DMS53 (cell line): ENCODE data around the gene CERS2.

Experiments used
- DNase-seq: peaks from one replicate; lab custom pipeline; 2025; lab: John Stamatoyannopoulos, UW

Gene CERS2, protein sequence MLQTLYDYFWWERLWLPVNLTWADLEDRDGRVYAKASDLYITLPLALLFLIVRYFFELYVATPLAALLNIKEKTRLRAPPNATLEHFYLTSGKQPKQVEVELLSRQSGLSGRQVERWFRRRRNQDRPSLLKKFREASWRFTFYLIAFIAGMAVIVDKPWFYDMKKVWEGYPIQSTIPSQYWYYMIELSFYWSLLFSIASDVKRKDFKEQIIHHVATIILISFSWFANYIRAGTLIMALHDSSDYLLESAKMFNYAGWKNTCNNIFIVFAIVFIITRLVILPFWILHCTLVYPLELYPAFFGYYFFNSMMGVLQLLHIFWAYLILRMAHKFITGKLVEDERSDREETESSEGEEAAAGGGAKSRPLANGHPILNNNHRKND

DNA sequence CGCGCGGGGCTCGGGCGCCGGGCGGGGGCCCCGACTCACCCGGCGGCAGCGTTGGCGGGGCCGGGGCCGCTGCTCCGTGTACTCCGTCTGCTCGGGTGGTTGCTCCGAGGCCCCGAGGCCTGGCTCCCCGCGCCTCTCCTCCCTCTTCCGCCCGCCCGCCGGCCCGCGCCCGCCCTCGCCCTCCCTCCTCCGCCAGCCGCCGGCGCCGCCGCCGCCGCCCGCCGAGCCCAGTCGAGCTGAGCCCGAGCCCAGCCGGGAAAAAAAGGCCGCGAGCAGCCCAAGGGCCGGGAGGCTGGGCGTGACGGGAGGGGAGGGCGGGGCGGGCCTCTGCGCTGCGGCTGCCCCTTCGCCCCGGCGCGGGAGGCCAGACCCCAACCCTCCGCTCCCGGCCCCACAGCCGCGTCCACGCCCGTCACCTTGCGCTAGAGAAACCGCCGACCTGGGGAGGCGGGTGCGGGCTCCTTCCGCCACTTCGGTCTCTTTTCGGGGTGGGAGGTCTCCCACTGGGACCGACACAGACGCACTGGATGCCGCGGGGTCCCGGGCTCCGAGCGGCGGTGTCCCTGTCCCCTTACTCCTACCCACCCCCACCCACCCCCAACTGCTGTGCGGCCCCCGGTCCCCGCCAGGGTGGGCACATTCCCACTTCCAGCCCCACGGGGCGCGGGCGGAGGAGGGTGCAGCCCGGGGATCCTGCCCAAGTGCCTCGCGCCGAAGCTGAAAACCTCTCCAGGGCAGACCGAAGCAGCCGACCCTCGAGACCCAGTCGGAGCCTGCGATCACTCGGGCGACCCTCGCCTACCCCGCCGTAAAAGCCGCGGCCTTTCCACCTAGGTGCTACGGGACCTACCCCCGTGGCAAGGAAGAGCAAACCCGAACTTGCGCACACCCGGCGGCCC lies at the start of gene CERS2:
TSS of gene CERS2 (minus strand) at position 256 of the 899 bp plus-strand sequence. CDS start 5,745 bp downstream, outside the sequence.
- peak; percentile 93 for DNase-seq

DNA sequence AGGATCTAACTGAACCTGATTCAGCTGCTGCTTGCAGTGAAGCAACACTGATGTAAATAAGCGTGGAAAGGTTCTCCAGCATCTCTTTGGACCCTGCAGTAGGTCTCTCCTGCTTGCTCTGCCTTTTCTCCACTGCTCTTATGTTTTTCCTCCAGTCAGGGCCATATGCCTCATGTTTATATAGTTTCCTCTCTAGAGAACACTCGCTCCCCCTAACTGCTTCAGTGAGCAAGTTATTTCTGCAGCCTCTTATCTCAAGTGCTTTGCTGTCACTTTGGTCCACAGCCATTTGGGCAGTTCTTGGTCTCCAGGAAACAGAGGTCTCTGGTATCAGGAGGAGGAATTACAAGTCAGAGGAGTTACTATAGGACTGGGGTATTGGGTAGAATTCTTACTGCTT lies 38.9 kb upstream of the CERS2 start:
- DNase-seq: peak; percentile 38

DNA sequence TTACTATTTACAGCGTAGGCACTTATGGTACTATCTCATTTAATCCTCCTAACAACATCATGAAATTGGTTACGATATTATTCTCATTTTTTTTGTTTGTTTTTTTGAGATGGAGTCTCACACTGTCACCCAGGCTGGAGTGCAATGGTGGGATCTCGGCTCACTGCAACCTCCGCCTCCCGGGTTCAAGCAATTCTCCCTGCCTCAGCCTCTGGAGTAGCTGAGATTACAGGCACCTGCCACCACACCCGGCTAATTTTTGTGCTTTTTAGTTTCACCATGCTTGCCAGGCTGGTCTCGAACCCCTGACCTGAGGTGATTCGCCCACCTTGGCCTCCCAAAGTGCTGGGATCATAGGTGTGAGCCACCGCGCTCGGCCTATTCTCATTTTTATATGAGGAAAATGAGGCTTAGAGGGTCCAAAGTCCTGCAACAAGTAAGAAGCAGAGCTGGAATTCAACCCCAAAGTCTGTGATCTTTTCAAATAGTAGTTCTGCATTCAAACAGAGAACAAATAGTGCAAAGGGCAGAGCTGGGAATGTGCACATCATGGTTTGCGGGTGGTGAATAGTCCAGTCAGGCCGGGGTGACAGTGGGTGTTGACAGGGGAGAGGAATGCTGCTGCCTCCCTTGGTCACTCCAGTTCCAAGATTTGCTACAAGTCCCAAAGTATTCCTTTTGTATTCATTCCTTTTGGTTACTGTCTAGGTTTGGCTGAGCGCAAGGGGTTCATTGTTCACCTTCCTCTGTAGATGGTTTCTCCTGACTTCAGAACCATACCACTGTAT lies 38.2 kb upstream of the CERS2 start:
- no peak for DNase-seq

DNA sequence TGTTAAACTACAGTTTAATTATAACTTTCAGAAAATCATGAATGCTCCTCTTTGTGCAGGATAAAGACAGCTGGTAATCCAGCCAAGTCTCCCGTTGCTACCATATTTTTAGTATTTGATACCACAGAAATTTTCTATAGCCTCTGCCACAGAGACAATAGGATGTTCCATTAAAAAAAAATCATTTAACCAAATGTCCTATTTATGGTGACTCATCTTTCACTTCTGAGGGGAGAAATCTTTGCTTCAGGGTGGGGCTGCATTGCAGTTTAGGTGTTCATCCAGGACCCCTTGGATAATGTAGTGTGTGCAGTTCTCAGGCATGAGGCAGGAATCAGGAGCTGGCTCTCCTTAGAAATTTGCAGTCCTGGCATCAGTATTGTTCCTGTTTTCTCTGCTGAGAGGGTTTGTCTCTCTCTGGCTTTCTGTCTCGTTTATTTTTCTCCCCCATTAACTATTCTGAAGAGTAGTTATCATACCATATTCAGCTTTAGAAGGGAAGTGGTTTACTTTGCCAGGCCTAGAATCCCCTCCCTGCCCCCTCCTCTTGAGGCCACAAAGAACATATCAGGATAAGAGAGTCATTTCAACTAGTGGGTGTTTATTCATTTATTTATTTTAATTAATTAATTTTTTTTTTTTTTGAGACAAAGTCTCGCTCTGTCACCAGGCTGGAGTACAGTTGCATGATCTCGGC lies 36.7 kb upstream of the CERS2 start:
- DNase-seq: no peak

DNA sequence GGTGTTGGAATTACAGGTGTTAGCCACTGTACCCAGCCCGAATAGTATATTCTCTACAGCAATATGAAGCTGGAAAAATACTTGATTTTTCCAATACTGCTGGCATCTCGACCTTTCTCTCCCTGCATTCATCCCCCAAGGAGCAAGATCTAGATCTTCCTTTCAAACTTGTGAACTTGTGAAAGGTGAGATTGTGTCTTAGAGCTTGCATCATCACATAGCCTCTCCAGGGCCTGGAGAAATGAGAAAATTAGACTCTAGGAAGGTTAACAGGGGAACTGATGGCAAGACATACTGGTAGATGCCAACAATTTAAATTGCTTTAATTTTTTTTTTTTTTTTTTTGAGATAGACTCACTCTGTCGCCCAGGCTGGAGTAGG lies 35.7 kb upstream of the CERS2 start:
- DNase-seq: no peak

DNA sequence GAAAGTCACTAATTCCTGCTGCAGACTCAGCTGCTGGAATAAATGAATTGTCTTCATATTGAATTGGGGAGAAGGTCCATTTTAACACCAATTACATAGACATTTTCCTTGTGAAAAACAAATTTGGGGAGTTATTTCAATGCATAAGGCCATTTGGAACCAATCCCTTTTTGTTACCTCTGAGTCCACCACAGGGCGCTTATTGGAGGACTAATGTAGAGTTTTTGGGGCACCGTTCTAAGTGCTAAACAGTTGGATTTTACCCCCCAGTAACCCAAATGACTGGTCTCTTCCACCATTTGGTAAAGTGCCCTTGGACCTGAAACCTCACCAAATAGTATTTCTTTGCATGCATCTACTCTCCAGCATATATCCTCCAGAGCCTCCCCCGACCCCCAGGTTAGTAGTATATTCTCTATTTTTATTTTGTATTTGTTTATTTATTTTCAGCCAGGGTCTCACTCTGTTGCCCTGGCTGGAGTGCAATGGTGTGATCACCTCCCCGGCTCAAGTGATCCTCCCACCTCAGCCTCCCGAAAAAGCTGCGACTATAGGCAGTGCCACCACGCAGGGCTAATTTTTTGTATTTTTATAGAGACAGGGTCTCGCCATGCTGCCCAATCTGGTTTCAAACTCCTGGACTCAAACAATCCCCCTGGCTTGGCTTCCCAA lies 35.2 kb upstream of the CERS2 start:
- DNase-seq: no peak

DNA sequence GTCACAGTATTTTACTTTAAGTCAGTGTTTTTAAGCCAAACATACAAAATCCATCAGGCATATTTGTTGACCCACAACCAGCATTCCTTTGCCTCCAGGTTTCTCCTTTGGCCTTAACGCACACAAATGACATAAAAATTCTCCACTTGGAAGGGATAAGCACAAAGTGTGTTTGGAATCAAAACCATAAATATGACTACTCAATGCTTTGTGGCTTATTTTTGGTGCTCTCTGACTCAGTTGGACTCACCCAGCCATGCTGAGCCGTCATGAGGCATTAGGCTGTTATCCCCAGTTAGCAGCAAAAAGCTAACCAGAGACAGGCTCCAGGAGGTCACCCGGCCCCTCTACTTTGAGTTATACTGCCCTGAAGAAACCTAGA lies 34.6 kb upstream of the CERS2 start:
- DNase-seq: no peak

DNA sequence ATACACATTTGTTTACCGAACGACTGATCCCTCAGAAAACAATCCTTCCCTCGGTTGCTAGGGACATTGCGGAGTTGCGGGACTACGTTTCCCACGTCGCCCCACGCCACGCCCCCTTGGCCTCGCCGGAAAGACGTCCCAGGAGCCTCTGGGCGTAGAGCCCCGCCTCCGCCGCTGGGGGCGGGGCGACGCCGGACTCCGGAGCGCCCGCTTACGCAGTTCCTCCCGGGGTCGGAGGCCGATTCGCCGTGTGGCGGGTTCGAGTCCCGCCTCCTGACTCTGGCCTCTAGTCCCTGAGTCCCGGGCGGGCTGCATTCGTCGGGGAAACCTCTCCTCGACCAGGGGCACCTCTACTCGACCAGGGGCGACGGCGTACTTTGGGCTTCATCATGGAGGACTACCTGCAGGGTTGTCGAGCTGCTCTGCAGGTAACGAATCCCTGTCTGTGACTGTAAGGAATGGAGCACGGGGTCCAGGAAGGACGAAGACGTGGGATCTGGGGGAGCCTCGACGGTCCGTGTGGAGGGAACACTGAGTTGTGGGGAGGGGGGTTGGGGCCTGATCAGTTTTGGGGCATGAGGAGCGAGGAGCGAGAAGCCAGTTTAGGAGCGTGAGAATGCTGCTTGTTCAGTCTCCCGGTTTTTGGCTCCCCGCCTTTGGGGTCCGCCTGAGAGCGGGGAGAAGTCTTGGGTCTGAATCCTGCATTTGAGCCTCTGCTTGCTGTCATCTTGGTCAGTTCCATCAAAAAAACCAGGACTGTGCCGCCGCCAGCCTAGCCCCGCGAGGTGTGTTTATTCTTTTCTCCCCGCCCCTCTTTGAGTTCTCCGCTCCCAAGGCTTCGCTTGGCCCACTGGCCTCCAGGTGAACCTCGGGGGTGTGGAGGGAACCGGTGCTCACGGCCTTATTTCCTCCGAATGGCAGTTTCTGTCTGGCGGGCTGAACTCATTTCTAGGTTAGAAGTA lies 33.9 kb upstream of the CERS2 start, which contains the start of gene PRUNE1:
TSS of gene PRUNE1 (plus strand) at position 206 of the 962 bp plus-strand sequence. CDS start at position 390, 184 bp downstream.
- peak; percentile 99 for DNase-seq

DNA sequence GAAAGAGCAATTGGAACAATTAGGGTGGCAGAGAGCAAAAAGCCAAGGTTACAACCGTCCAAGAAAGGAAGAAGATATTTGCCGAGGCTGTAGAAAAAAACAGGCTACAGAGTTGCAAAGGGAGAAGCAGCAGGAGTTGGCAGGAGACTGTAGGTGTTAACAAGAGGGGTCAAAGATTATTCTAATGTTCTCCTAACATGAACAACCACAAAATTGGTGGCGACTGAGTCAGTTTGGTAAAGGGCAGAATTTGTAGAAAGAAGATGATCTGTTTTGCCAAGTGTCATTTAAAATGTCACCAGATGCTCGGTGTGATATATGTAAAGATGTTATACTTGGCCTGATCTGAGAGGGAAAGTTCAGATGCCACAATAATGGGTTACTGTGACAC lies 33.2 kb upstream of the CERS2 start:
- DNase-seq: no peak

DNA sequence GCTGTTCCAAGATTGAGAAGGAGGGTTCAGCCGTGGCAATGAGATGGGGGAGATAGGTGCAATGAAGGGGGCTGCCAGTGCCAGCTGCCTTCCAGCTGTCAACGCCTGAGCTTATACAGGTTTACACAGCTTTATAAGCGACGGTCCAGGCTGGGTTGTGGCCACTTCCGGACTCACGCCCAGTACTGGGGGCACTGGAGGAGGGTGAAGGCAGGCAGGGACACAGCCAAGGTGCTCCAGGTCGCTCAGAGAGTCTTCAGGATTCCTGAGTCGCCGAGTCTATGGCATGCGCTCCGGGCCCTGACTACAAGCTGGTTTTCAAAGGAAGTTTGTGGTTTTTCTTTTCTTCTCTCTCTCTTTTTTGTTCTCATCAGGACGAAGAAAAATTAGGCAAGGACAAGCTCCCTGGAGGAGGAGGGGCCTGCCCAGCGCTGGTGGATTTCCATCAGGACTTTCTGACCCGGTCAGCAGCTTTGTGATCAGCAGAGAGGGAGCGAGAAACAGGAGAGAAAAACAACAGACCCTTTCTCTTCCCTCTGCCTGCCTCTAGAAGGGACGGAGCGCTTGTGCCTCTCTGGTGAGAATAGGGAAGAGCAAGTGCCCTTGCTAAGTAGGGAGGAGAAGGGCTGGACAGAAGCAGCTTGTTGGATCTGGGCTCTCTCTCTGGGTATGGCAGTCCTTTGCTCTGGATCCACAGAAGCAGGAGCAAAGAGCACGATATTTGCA lies 31.9 kb upstream of the CERS2 start, which contains the start of gene MINDY1:
TSS of gene MINDY1 (minus strand) at position 576 of the 726 bp plus-strand sequence. CDS start 4,285 bp downstream, outside the sequence.
- DNase-seq: peak; percentile 94

DNA sequence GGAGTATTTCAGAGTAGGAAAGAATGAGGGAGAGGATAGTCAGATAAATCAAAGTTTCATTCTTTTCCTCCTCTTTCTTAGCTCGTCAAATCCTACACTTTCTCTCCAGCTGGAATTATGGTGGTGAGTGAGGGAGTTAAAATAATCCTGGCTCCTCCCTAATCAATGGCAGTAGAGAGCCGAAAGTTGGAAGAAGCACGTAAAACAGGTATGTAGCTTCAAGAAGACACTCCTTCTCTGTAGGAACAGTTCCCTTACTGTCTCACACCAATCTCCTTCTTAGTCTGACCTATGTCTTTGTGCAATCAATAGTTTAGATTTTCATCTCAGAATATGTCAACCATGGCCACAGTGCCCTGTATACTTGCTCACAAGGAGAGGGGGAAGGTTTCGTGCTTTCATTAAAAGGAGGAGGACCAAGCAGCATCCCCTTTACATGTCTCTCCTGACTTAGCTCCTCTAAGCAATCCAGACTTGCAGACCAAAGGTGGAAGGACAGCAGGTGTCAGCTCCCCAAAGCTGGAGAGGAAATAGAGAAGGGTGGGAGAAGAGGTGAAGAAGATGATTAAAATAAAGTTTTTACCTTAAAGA lies 31.2 kb upstream of the CERS2 start:
- DNase-seq: peak; percentile 61

DNA sequence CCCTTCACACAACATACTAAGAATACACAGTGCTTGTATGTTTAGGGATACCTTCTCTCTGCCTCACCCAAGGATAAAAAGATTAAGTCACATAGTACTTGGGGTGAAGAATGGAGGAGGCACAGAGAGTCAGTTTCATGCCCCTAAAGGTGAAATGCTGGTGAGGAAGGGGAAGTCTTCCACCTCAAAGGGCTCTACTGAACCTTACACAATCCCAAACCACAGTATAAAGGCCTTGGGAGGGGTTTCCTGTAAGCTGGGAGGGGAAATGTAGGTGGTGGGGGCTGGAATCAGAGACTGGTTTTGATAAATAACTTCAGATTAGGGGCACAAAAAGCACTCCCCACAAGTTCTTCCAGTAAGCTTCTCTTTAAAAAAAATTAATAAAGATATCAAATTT lies 28.5 kb upstream of the CERS2 start:
- DNase-seq: no peak

DNA sequence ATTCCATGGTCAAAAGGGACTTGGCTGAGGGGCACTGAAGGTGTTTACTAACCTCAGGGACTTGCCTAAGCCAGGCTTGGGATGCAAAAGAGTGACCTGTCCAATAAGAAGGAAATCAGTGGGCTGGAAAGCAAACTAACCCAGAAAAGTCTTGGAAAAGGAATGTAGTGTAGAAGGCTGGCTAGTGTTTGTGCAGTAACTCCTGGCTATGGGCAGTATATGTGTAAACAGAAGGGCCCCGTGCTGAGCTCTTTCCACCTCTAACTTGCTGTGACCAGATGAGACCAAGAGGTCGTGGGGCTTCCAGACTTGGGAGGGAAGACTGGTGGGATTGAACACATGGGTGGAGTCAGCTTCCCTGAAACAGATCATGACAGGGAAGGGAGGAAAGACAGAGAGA lies 28.0 kb upstream of the CERS2 start:
- no peak for DNase-seq

DNA sequence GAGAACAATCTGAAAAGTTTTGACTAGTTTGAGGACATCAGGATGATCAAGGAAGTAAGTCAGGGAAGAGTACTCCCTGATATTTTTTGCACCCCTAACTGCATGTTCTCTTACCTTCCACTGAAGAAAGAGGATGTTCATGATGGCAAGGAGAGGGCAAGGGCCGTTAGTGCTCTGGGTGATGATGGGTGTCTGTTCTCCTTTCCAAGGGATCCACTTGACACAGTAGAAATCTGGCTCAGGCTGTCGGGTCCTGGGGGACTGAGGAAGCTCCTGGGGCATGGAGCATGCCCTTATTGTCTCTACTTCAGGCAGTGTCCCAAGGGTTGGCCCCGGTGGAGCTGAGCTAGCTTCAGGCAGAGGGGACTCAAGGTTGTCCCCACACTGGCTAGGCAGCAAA lies 27.4 kb upstream of the CERS2 start:
- no peak for DNase-seq

DNA sequence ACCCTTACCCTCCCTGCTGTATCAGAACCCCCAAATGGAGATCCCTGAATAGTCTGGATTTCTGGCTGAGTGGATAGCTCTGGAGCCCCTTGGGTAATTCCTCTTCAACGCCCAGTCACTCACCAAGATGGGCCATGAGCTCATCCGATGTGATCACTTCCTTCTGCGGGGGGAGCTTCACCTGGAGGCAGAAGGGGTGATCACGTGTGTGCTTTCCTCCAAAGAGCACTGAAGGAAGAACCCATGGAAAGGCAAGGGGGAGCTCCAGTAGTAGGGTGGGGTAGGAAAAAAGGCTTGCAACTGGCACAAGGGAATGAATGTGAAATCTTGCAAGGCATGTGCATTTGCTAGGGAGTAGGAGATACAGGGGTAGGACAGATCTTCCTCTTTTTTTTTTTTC lies 27.0 kb upstream of the CERS2 start:
- DNase-seq: no peak

DNA sequence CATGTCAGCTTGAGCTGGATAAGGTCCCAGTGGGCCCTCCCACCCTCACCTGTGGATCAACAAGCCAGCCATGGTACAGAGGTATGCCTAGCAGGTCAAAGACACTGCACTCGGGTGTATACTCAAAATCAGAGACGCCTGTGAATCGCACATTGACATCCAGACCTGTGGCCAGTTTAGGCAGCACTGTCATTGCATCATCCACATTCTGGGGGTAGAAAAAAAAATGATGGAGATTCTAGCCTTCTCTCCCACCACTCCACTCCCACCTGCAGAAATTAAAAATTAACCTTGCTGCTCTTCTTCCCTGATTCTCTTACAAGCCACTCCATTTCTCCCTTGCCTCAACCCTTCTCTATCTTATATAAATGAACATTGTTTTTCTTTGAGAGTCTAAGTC lies 25.8 kb upstream of the CERS2 start:
- no peak for DNase-seq

DNA sequence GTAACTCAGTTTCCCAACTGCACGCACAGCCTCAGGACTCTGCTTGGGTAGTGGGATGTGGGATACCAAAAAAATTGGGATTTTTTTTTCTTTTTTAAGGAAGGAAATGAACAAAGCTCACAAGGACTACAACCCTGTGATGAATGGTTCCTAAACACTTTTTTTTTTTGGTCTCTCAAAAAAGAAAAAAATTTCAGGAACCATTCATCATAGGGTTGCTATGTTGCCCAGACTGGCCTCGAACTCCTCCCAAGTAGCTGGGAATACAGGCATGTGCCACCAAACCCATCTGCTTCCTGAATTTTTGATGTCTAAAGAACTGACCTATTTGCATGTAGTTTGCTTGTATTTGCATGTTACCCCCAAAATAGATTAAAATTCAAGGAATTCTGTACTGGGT lies 25.3 kb upstream of the CERS2 start:
- DNase-seq: no peak

DNA sequence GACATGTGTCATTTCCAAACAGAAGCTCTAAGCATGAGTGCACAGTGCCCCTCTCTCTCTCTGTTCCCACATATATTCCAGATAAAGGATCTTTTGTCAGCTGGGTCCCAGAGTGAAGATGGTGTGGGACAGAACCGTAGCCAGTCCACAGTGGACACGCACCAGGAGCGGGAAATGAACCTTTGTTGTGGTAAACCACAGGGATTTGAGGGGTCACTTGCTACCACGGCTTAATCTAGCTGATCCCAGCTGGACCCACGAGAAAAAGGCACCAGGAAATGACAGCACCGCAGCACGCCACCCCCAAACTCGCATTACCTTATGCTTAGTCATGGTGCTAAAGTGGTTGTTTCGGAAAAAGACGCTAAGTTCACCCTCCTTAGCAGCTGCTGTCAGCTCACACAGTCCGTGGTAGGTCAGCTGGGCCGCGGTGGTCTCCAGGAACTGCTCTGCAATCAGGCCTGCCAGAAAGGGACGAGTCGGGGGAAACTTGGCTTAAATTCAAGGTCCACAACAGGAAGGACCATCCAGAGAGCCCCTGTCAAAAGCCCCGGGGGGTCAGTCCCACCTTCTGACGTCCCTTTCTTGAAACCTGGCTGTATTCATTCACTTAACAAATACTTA lies 24.5 kb upstream of the CERS2 start:
- DNase-seq: no peak
